Loucy (cell line): ENCODE data around the gene TMED4.

Source experiments
- CTCF ChIP-seq: fragments of 200-600 bp; sonication (generic); conservative IDR thresholded peaks from 2 replicates; pipeline ENCODE4 v1.5.1; 2014; ENCODE audit warnings: mild to moderate bottlenecking, antibody characterized with exemption, low read length
- EZH2phosphoT487 ChIP-seq: fragments of 200-600 bp; IDR thresholded peaks from 2 replicates; pipeline ENCODE4 v1.6.1; 2018; ENCODE audit warnings: antibody characterized with exemption, mild to moderate bottlenecking, moderate library complexity, borderline replicate concordance

DNA sequence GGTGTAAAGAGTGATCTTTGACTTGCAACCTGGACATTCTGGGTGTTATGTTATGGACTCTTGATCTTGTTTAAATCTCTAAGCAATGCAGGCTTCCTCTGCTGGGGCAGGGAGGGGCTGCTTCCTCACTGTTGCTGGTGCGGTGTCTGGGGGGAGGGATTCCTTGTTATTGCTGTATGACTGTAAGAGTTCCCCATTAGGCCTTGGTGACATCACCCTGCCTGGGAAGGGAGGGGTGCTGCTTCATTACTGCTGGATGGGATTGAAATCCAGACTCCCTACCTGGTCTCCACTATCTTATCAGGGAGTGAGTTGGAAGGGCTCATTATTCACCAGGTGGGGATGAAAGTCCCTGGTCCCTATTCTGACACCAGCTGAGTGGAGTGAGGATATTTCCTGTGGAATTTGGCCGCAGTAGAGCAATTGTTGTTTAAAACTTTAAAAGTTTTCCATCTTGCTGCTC lies 33.1 kb upstream of the TMED4 start:
- TF ChIP-seq CTCF (no peak), EZH2phosphoT487 (no peak)
